ENCODE data around the gene ANKRD55. TPM values are rescaled to one million over a fixed set of nuclear protein-coding genes. Genes with fewer than 3 reads are reported as not detected.

Gene ANKRD55
- total RNA-seq, 1 donor from 2014 or later, result not detected

DNA sequence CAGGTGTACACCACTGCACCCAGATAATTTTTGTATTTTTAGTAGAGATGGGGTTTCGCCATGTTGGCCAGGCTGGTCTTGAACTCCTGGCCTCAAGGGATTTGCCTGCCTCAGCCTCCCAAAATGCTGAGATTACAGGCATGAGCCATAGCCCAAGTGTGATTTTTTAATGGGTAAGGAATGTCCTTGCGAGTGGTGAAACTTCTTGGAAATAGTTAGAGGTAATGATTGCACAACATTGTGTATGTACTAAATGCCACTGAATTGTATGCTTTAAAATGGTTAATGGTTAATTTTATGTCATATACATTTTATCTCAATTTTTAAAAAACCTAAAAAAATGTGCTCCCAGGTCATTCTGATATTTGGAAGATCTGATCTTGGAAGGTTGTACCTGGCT, 178.5 kb downstream of the ANKRD55 start:
- DNase-seq (ENCODE audit: low read depth), result no peak

DNA sequence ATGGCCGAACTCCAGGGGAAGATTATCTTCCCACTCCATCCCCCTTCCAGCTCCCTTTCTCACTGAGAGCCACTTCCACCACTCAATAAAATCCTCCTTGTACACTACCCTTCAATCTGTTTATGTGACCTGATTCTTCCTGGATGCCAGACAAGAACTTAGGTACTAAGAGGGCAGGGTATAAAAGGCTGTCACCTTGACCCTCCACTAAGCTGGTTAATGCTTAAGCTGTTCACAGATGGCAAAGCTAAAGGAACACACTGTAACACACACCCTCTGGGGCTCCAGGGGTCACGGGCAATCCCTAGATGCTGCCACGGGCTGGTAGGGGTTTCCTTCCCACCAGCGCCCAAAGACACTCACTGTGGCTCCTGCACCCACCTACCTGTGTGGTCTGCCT, 179.8 kb downstream of the ANKRD55 start:
- DNase-seq (ENCODE audit: low read depth), result no peak

DNA sequence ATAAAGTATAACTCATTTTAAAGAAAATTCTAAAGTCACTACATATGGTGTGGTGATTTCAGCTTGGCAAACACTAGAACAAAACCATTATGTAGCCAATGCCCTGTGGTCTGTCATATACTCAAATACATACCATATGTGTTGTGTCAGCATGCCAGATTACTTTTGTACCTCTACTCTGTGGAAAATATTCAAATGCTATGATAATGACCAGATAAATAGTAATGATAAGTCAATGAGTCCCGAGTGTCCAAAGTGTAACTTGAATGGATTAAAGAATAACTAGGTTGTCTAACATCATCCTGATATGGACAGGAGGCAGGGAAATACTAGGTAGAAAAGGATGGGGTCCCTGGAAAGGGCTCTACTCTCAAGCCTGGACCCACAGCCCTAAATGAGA, 180.4 kb downstream of the ANKRD55 start:
- no peak for DNase-seq (ENCODE audit: low read depth)

GRCh38 chr5:56050551-56051255, 182.4 kb downstream of the ANKRD55 start:
- no peak for DNase-seq (ENCODE audit: low read depth)

Other genes with a start within 250 kb of the ANKRD55 start
- 89.8 and 148 TPM in 2 replicates for gene IL6ST, start 238.4 kb downstream of the ANKRD55 start, total RNA-seq